NT2/D1 (cell line): ENCODE data around the gene MAML3.

Experiments used
- SUZ12 ChIP-seq: IDR thresholded peaks from 2 replicates; pipeline ENCODE4 v1.6.1; 2011; ENCODE audit not compliant: insufficient read length, insufficient read depth; ENCODE audit errors: extremely low read depth
- YY1 ChIP-seq: IDR thresholded peaks from 2 replicates; pipeline ENCODE4 v1.6.1; 2011; ENCODE audit not compliant: insufficient read length, insufficient read depth
- ZNF274 ChIP-seq: IDR thresholded peaks from 2 replicates; pipeline ENCODE4 v1.6.1; 2011; ENCODE audit warnings: mild to moderate bottlenecking, low read depth, low read length

DNA sequence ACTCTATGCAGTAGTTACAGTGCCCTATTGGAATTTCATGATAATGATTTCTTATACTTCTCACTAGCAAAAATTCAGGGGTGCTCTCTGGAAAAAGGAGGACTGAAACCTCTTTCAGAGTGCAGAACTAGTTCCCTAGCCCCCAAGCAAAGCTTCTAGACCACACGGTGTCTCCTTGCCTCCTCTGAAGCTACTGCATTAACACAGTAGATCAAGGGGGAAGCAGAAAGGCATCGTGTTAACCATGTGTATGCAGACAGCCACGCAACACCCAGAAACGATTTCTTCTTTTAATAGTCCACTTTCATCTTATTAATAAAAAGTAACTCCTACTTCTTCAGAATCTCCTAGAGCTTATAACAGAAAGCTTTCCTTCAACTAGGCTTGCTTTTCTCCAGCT is 44.7 kb downstream of the MAML3 start:
- TF ChIP-seq SUZ12 (no peak), ZNF274 (no peak), YY1 (no peak)
